ENCODE data around the gene ZCCHC14.

Gene ZCCHC14

GRCh38 chr16:87492721-87493607 lies at the start of gene ZCCHC14:
ZCCHC14 (minus strand) TSS chr16:87493024; CDS start chr16:87492238, 786 bp downstream.
- DNase-seq, result peak; percentile 95

- peak; percentile 47 for DNase-seq
These were observed 49.0 kb upstream of the ZCCHC14 start for GRCh38 chr16:87541872-87542234.

DNA sequence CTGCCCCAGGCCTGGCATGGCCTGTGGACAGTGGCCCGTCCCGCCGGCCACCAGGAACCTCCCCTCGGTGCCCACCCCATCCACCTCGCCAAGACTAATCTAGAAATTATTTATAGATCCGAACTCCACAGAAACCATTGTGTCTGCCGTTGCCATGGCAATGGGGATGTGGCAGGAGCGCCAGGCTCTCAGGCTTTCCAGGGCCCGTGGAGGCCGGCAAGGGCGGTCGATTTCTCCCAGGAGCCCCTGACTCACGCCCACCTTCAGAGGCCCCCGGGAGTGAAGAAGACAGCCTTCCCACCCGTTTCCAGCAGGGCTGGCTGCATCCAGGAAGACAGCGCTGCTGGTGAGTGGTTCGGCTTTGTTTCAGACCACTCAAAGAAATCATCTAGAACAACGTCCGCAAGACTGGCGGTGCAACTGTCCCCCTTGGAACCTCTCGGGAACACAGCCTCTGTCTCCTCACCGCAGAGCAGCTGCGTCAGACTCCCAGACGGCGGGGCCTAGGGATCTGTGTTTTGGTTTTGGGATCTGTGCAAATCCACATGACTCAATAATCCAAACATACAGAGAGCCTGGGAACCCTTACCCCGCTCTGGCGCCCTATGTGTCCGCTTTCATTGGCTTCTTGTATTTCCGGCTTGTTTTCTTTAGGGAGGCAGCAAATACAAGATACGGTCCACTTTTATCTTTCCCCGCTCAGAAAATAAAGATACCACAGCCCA lies 48.5 kb upstream of the ZCCHC14 start:
- peak; percentile 56 for DNase-seq

DNA sequence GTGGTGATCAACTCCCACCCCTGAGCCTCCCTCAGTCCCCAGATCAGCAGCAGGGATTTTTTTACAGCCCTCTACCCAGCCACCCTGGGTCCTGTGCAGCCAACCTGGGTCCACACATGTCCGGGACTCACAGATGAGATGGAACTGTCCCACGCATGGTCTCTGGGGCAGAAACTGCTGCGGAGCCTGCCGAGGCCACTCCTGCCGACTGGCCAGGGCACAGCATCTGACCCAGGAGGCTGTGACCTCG lies 48.0 kb upstream of the ZCCHC14 start:
- no peak for DNase-seq

DNA sequence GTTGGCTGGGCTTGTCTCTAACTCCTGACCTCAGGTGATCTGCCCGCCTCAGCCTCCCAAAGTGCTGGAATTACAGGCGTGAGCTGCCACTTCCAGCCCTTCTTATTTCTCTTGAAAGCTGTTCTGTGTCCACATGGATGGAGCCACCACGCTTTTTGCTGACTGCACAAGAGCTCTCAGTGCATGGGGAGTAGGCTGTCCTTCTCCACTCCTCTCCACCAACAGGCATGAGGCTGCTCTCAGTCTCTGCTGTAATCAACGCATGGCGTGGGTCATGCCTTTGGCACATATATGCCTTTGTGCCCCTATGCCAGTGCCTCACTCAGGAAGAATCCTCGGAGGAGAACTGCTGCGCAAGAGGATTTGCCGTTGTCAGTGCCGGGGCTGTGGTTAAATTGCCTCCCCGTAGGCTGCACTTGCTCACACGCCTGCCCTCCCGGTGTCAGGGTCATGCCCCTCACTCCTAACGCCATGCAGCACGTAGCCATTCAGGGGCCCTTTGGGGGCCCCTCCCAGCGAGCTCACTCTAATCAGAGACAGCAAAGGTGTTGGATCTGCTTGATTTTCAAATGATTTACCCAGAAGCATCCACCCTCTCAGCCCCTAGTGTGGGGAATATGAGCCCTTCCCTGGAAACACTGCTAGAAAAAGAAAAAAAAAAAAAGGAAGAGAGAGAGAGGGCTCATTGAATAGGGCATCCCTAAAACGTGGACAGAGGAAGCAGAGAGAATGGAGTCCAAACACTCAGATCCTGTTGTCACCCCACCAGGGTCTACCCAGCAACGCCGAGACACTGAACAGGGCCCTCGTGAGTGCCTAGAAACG lies 47.5 kb upstream of the ZCCHC14 start:
- DNase-seq, result peak; percentile 12

DNA sequence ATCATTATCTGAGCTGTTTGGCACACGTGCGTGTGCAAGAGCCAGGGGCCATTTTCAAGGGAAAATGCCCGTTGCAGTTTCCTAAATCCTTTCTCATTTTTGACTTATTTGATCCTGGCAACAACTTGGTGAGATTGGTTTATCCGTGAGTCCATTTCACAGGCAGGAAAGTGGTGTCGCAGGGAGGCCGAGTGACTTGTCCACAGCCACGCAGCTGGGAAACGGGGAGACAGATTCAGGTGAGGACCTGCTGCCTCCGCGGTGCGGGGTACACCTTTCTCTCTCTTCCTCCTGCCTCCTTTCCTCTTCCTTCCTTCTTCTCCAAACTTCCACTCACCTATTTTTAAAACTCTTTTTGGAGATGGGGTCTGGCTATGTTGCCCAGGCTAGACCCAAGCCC lies 46.3 kb upstream of the ZCCHC14 start:
- no peak for DNase-seq

GRCh38 chr16:87538594-87538993 lies 45.8 kb upstream of the ZCCHC14 start:
- DNase-seq, result no peak

GRCh38 chr16:87538160-87538559 lies 45.3 kb upstream of the ZCCHC14 start:
- DNase-seq, result no peak

DNA sequence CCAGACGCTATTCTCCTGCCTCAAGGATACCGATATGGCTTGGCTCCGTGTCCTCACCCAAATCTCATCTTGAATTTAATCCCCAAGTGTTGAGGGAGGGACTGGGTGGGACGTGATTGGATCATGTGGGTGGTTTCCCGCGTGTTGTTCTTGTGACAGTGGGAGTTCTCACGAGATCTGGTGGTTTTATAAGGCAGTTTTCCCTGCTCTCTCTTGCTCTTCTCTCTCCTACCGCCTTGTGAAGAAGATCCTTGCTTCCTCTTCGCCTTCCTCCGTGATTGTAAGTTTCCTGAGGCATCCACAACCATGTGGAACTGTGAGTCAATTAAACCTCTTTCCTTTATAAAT lies 43.9 kb upstream of the ZCCHC14 start:
- no peak for DNase-seq

DNA sequence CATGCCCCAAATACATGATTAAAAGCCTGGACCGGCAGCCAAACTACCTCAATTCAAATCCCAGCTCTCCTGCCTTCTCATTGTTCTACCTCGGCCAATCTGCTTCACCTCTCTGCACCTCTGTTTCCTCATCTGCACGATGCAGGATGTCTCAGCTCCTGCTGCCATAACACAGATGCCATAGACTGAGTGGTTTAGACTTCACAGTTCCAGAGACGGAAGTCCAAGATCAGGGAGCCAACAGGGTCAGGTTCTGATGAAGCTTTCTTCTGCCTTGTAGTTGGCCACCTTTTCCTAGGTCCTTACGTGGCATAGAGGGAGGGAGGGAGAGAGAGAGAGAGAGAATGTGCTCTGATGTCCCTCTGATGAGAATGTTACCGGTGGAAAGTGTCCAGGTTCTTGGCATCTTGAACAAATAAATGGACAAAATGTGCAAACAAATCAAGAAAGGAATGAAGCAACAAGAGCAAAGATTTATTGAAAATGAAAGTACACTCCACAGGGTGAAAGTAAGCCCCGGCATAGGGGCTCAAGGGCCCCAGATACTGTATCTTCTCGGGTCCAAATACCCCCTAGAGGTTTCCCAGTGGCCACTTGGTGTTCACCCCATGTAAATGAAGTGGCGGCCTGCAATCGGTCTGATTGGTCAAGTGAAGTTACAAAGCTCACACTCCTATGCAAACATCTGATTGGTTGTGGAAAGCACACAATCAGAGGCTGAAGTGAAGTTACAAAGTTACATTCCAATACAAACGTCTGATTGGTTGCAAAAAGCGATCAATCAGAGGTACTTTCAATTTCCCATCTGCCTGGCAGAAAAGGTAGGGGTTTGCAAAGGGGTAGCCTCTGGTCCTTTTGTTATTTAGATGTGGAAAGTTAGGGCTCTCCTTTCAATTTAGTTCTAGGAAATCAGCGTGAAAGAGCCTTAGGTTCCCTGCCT lies 43.3 kb upstream of the ZCCHC14 start:
- DNase-seq, result no peak

DNA sequence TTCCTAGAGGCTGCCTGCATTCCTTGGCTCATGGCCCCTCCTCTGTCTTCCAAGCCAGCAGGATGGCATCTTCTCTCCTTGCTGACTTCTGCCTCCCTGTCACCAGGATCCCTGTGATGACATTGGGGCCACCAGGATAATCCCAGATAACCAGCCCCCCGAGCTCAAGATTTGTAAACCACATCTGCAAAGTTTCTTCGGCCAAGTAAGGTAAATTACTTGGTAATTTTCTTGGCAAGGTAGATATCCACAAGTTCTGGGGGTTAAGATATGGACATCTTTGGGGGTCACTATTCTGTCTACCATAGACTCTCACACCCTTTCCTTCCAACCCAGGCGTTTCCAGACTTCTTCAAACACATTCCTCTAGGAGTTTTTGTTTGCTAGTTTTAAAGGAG lies 42.6 kb upstream of the ZCCHC14 start:
- DNase-seq, result no peak

DNA sequence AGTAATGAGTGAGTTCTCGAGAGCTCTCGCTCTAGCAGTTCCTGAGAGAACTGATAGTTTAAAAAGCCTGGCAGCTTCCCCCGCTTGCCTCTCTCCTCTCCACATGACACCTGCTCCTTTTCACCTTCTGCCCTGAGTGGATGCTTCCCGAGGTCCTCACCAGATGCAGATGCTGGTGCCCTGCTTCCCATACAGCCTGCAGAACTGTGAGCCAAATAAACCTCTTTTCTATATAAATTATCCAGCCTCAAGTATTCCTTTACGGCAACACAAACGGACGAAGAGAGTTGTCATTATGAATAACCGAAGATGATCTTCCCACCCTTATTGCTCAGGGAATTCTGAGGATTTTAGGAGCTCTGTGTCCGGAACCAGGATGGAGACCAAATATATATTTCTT lies 41.9 kb upstream of the ZCCHC14 start:
- no peak for DNase-seq

DNA sequence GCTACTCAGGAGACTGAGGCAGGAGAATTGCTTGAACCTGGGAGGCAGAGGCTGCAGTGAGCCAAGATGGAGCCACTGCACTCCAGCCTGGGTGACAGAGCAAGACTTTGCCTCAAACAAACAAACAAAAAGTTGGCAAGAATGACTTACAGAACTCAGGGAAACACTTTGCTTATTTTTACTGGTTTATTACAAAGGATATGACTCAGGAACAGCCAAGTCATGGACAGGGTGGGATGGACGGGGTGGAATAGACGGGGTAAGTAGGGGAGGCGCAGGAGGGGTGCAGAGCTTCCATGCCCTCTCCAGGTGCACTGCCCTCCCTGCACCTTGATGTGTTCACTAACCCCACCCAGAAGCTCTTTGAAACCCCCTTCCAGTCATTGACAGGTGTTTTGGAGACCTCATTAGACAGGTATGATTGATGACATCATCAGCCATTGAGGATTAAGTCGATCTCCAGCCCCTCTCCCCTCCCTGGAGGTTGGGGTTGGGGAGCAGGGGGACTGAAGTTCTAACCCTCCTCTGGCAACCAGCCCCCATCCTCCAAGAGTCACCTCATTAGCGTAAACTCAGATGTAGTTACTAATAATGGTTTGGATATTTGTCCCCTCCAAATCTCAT lies 41.3 kb upstream of the ZCCHC14 start:
- no peak for DNase-seq

GRCh38 chr16:87533061-87533460 lies 40.2 kb upstream of the ZCCHC14 start:
- no peak for DNase-seq

DNA sequence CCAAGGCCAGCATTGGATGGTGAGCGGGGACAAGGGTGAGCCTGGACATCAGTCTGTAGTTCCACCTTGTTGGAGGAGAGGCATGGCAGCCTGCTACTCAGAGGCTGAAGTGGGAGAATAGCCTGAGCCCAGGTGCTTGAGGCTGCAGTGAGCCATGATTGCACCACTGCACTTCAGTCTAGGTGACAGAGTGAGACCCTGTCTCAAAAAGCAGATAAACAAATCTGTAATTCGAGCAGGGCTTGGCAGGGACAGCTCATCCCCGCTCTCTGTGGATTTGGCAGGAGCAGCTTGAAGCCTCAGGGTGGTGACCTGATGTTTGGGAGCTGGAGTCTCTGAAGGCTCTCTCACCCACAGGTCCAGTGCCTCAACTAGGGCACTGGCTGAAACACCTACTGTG lies 38.6 kb upstream of the ZCCHC14 start:
- DNase-seq, result peak; percentile 35

DNA sequence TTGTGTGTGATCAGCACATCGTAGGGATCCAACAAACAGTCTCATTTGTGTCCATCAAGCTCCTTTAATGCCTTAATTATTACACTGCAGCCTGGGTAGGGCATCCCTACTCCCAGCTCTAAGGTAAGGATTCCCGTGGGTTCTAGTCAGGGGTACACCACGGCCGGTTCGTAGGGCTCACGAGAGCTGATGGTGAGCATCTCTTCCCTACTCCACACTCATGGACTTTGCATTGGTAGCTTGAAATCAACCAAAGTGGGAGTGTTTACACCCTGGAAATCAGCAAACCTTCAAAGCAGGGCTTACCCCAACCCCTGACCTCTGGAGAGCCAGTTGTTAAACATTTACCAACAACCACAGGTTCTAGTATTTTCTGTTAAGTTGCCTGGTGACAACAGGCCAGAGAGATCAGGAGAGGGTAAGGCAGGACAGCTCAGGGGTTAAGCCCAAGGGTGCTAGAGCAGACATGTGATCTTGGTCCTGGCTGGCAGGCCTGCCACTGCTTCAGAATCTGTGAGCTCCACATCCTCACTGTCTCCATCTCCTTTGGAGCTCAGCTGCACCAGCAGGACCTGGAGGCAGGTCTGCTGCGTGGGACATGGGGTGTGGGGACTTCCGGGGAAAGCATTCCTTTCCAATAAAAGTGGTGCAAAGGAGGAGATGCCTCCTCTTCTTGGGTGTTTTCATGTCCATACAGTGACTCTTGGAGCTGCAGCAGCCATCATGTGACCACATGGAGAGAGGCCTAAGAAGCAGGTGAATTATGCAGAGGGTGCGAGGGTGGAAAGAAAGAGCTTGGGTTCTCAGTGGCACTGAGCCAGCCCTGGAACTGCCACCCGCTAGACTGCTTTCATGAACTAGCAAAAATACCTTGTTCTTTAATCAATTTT lies 36.1 kb upstream of the ZCCHC14 start:
- DNase-seq, result no peak

- no peak for DNase-seq
These were observed 34.4 kb upstream of the ZCCHC14 start for GRCh38 chr16:87527055-87527724.

- DNase-seq, result no peak
These were observed 33.6 kb upstream of the ZCCHC14 start for GRCh38 chr16:87526238-87526947.

GRCh38 chr16:87525352-87525751 lies 32.5 kb upstream of the ZCCHC14 start:
- no peak for DNase-seq

DNA sequence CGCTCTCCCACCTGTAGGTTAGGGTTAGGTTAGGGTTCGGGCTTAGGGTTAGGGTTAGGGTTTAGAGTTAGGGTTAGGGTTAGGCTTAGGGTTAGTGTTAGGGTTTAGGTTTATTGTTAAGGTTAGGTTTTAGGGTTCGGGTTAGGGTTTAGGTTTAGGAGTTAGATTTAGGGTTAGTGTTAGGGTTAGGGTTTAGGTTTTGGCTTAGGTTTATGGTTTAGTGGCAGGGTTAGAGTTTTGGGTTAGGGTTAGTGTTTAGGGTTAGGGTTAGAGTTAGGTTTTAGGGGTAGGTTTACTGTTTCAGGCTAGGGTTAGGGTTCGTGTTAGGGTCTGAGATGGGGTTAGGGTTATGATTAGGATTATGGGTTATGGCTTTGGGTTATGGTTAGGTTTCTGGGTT lies 31.6 kb upstream of the ZCCHC14 start:
- no peak for DNase-seq
